HG02970 (cell line): Measurements from ENCODE around the gene CERK.

Experiments used
- ATAC-seq: cut with Tn5 transposase; IDR thresholded peaks from one replicate; pipeline ENCODE4 v1.9.1; 2021; ENCODE audit warnings: mild to moderate bottlenecking, moderate library complexity, moderate number of reproducible peaks; ENCODE audit not compliant: unreplicated experiment, low FRiP score

The CERK gene

GRCh38 chr22:46707305-46707704 lies 30.7 kb downstream of the CERK start:
- ATAC-seq: no peak

- no peak for ATAC-seq
These were observed 32.0 kb downstream of the CERK start for GRCh38 chr22:46706060-46706459.

- no peak for ATAC-seq
These were observed 34.1 kb downstream of the CERK start for GRCh38 chr22:46703996-46704370.

DNA sequence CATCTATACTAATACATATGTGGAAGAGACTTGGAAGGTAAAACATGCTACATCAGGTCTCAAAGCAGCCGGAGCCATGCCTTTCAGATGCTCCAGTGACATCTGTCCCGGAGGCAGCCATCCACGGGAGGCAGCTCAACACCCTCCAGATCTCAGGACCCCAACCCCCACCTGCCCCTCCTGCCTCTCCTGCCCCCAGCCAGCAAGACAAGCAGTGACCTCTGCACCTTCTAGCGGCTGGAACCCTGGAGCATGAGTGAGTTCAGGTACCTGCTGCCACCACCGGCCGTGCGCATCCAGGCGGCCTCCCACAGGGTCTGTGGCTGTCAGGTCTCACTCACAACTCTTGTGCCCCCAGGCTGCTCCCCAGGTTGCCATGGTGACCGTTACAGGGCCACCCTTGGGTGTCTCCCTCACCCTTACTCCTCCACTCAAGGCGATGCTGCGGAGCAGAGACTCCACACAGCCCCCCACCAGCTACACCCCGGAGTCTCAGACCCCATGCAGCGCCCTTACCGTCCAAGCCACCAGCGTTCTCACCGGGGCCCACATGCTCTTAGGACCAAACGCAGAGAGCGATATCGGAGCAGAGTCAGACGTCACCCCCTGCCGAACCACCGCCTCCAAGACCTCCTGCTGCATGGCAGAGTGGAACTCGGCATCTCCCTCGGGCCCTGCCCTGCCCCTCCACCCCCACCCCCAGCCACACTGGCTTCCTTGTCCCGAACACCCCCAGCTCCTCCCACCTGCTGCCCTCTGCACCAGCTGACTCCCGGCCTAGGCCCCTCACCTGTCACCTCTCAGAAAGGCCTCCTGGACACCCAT lies 34.7 kb downstream of the CERK start:
- no peak for ATAC-seq

- no peak for ATAC-seq
These were observed 36.8 kb downstream of the CERK start for GRCh38 chr22:46701262-46701661.

DNA sequence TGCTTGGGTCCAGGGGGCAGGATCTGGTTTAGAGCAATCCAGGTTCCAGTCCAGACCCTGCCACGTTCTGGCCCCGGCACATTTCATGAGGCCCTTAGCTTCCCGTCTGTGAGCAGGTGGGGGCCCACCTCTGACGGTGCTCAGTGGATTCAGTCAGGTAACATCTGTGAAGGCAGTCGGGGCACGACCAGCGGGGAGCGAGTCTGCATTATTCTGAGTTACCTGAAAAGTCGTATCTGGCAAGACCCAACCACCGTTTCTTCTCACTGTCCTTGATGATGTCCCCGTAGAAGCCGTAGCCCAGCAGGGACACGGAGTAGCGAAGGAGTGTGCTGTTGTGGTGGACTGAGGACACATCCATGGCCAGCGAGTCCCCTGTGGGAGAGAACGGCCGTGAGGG lies 39.0 kb downstream of the CERK start:
- no peak for ATAC-seq

- ATAC-seq: no peak
These were observed 40.1 kb downstream of the CERK start for GRCh38 chr22:46697811-46698515.

GRCh38 chr22:46696614-46697013 lies 41.4 kb downstream of the CERK start:
- no peak for ATAC-seq

- no peak for ATAC-seq
These were observed 41.9 kb downstream of the CERK start for GRCh38 chr22:46696229-46696518.

DNA sequence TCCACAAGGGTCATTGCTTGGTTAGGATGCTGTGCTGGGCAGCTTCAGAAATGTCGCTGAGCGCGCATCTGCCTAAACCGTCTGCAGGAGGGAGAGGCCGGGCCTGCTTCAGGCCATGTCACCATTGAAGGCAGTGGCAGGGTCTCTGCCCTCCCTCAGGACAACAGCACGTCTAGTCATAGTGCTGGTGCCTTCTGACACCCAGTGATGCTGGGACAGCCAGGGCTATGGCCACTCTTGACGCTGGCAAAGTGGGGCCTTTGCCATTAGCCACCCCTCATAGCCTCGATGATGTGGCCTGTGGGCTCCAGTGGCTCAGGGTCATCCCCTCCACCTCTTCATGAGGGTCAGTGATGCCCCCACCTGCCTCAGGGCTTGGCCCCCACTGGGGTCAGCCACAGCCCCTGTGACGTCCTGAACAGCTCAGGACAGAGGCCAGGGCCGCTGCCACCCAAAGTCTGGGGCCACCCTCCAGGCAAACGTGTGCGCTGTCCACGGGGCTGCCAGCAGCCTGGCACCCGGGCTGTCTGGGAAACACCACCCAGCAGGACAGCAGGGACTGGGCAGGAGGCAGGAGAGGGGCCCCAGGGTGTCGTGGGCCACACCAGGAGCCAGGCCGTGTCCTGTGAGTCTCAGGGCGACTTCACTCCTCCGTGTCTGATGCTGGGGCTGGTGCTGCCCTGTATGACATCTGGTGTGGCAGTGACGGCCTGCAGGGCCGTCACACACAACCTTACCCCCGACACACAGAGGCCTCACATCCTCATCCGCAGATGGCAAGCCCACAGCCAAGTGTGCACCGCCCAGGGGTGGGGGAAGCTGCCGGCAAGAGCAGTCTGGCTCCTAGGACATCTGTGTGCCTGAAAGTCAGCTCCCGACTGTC lies 42.5 kb downstream of the CERK start:
- ATAC-seq: no peak

DNA sequence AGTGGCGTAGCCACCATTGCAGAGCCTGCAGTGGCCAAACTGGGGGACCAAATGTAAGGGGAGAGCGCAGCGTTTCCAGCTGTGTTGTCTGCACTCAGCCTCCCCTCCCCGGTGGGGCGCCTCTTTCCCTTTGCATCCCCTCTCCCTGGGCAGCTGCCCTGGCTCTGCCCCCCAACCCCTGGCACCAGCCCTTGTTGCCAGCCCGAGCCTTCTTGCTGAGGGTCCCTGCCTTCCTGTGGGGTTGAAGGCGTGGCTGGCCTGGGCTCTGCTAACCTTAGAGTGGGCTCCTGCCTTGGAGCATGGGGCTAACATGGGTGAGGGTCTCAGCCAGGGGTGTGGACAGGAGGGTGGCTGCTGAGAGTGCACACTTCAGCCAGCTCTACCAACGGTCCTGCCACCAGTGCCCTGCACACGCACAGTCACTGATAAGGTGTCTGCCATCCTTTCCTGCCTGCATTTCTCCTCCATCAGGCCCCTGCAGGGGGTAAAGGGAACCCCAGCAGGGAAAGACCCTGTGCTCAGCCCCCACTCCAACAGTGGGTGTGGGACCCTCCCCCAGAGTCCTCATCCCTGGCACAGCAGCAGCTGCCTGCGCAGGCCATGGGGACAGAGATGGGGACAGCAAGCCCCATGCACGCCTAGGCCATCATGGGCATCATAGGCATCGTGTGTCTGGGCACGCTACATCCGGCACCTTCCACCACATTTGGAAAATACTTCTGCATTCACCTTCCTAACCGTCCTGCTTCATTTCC lies 43.5 kb downstream of the CERK start:
- ATAC-seq: no peak

GRCh38 chr22:46693634-46694415 lies 44.2 kb downstream of the CERK start:
- no peak for ATAC-seq

DNA sequence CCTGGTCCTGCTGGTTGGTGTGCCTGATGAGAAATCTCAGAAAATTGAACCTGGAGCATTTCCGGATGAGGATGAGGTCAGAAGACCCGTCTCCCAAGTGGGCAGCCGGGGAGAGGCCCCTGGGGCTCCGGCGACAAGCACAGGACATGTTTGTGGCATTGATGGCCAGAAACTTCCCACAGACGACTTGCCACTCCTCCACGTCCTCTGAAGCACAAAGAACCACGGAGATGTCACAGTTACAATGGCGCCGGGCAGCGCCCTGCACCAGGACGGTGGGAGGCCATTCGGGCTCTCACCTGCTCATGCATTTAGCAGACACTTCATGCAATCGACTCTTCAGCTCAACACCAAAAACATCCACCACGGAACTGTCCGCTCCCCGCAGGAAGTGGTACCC lies 46.5 kb downstream of the CERK start:
- ATAC-seq: no peak

DNA sequence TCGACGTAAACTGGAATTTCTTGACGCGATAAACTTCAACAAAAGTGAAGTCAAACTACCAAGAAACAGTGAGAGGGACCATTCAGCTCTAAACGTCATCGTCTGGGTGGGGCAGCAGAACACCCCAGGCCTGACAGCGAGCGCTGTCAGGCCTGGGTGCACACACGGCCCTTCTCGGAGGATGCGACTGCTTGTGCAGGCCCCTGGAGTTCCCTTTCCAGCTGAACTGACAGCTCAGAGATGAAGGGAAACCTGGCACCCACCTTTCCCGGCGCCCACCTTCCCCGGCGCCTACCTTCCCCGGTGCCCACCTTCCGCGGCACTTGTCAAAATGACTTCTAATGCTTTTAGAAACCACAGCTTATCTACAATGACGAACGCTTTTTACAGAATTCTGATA lies 47.9 kb downstream of the CERK start:
- no peak for ATAC-seq

GRCh38 chr22:46688949-46689348 lies 49.1 kb downstream of the CERK start:
- no peak for ATAC-seq

- no peak for ATAC-seq
These were observed 50.6 kb downstream of the CERK start for GRCh38 chr22:46687460-46687859.

GRCh38 chr22:46687048-46687444 lies 51.0 kb downstream of the CERK start:
- ATAC-seq: no peak

DNA sequence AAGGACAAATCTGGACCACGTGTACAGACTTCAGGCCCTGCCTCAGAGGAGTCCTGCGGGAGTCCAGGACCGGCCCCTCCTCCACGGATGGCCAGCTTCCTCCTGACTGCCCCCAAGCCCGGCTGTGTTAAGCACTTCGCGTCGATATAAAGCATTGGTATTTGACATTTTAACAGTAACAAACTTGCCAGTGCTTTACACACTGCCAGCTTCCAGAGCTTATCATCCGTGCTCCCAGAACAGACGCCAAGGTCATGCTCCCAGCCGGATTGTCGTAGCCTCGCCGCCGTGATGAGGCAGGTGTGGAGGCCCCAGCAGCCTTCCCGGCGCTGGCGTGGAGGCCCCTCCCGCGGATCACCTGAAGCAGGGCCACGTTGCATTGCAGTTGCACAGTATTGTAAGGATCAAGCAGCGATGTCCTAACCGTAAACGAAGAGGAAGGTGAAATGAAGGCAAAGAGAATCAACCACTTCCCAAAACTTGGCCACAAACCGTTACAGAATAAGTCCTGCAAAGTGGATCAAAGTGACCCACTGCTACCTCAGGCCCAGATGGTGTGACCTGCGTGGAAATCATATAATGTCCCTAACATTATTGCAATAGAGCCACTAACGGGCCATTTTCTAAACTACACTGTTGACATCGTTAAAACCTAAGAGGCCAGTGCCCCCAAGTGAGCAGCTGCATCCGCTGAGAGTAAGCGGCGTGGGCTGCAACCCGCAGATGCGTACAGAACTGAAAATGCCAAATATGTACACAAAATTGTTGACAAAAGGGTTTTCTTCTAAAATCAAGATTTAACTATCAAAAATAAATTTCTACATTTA lies 51.6 kb downstream of the CERK start:
- no peak for ATAC-seq

GRCh38 chr22:46684706-46685105 lies 53.3 kb downstream of the CERK start:
- ATAC-seq: no peak
